ENCODE data around the gene PTPN22. TPM values are rescaled to one million over a fixed set of nuclear protein-coding genes. Genes with fewer than 3 reads are reported as not detected.

Gene PTPN22
- total RNA-seq, 1 donor from 2014 or later: 66.7 TPM

DNA sequence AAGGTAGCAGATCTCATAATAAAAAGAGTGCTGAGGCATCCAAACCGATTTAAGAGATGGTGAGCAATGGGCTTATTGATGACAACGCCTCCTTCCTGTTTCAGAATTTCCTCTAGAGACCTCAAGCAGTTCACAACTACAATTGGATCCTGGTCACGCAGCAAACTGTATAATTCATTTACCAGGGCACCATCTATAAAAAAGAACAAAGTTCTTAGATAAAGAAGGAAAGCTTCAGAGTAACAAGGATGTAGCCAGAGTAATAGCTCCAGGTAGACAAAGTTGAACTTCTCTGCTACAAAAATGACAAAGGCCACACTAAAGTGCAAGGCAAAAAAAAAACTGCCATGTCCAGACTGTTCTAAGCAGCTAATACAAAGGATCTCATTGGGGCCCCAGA is 29.7 kb upstream of the PTPN22 start:
- intact Hi-C loops (cut with micrococcal nuclease): loop anchor here (5.0 to 10.0 kb wide), 3 partner anchors 506 to 946 kb away; partner anchors contain the start of genes MAGI3, NRAS and SLC16A1
- Mint-ChIP-seq H3K4me1 (ENCODE audit: low read depth) (peaks cover 71% of the 10 kb centered on the region), H3K4me3 (peak overlapping the region; percentile 27)

DNA sequence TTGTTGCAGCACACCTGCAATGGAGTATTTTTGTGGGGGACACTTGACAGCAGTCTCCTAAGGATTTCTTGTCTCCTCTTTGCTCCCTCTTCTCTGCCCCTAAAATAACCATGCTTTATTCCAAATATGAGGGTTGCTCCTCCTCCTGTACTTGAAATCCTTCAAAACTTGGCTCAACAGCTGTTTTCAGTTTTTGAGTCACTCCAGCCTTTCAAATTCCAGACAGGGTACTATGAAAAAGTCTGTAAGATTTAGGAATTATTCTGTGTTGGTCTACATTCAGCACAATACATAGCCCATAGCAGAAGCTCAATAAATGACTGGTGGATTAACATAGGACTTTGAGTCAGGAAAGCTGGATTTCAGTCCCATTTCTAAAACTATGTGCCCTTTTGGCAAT is 27.6 kb upstream of the PTPN22 start:
- Mint-ChIP-seq H3K9me3 (no peaks in the 10 kb centered on the region), H3K4me3 (no peak overlapping the region), H3K4me1 (ENCODE audit: low read depth) (peaks cover 65% of the 10 kb centered on the region), H3K36me3 (ENCODE audit: low read depth) (peaks cover 73% of the 10 kb centered on the region), H3K27me3 (ENCODE audit: insufficient read depth) (no peaks in the 10 kb centered on the region), H3K27ac (no peak overlapping the region)
- DNase-seq (ENCODE audit: low spot score): no peak
- intact Hi-C loops (cut with micrococcal nuclease): no loop called here

More for the DNA sequence above, 29.7 kb upstream of the PTPN22 start:
- no peaks in the 10 kb centered on the region for H3K9me3 Mint-ChIP-seq
- no peak for DNase-seq (ENCODE audit: low spot score)
- no peak overlapping the region for H3K27ac Mint-ChIP-seq
- H3K36me3 Mint-ChIP-seq (ENCODE audit: low read depth): peaks cover 60% of the 10 kb centered on the region
- no peaks in the 10 kb centered on the region for H3K27me3 Mint-ChIP-seq (ENCODE audit: insufficient read depth)

DNA sequence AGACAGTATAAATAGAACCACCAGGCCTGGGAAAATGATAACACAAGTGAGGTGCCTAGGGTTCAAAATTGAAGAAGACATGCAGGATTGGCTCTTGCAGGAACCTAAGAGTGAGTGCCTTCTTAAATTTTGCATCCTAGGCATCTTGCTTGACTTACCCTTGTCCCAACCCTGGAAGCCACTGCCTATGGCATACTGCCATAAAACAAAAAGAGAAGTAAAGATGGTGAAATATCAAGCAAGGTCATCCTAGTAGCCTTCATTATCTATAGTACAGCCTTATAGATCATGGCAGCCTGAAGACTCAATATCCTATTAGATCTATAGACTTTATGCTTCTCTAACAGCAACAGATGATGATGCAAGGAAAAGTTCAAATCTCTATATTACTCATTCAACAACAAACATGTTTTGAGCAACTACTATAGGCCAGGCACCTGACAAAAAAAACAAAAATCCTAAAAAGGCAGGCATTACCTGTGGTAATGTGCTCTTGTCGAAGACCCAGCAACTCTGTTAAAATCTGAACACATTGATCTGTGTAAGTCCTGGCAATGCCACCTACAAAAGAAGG is 26.8 kb upstream of the PTPN22 start:
- H3K27me3 Mint-ChIP-seq (ENCODE audit: insufficient read depth): no peaks in the 10 kb centered on the region
- intact Hi-C loops (cut with micrococcal nuclease): no loop called here
- no peak overlapping the region for H3K4me3 Mint-ChIP-seq
- peaks cover 74% of the 10 kb centered on the region for H3K36me3 Mint-ChIP-seq (ENCODE audit: low read depth)
- peak overlapping the region; percentile 65 for H3K27ac Mint-ChIP-seq
- no peaks in the 10 kb centered on the region for H3K9me3 Mint-ChIP-seq
- peaks cover 57% of the 10 kb centered on the region for H3K4me1 Mint-ChIP-seq (ENCODE audit: low read depth)
- DNase-seq (ENCODE audit: low spot score): no peak

DNA sequence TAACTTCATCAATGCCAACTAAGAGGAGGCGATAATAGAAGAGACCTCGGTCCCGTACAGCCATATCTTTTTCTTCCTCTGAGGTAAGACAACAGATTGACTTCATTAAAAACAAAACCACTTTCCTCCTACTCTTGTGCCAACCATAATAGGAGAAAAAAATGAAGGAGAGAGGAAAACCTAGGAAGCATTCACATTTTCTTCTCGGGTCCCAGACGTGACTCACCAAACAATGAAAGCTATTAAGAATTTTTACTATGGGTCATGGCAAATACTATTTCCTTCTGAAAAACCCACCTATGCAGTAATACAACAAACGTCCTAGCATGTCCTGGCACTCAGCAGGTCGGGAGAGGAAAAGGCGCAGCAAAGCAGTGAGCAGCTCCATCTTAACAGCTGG is 24.4 kb upstream of the PTPN22 start:
- Mint-ChIP-seq H3K36me3 (ENCODE audit: low read depth) (peaks cover 56% of the 10 kb centered on the region), H3K27me3 (ENCODE audit: insufficient read depth) (no peaks in the 10 kb centered on the region), H3K27ac (no peak overlapping the region), H3K9me3 (no peaks in the 10 kb centered on the region), H3K4me1 (ENCODE audit: low read depth) (peaks cover 34% of the 10 kb centered on the region), H3K4me3 (no peak overlapping the region)
- no peak for DNase-seq (ENCODE audit: low spot score)
- intact Hi-C loops (cut with micrococcal nuclease): no loop called here

DNA sequence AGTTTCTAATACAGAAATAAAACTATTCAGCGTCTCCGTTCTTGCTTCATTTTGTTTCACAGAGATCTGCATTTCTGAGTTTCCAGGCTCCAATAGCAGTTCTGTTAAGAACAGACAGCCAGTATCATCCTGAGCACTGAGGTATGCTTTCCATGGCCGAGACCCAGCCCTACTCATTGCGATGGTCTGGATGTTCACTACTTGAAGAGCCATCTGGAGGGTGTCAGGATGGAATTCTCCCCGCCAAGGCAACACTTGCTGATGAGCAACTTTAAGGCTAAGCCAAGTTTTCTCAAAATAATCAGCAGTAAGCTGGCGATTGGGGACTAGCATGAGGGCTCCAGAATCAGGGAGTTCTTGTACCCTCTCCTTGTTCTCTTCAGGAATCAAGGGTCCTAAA is 23.6 kb upstream of the PTPN22 start:
- Mint-ChIP-seq H3K27me3 (ENCODE audit: insufficient read depth) (no peaks in the 10 kb centered on the region), H3K36me3 (ENCODE audit: low read depth) (peaks cover 53% of the 10 kb centered on the region), H3K4me3 (no peak overlapping the region), H3K9me3 (no peaks in the 10 kb centered on the region), H3K27ac (no peak overlapping the region), H3K4me1 (ENCODE audit: low read depth) (peaks cover 32% of the 10 kb centered on the region)
- intact Hi-C loops (cut with micrococcal nuclease): no loop called here
- no peak for DNase-seq (ENCODE audit: low spot score)

DNA sequence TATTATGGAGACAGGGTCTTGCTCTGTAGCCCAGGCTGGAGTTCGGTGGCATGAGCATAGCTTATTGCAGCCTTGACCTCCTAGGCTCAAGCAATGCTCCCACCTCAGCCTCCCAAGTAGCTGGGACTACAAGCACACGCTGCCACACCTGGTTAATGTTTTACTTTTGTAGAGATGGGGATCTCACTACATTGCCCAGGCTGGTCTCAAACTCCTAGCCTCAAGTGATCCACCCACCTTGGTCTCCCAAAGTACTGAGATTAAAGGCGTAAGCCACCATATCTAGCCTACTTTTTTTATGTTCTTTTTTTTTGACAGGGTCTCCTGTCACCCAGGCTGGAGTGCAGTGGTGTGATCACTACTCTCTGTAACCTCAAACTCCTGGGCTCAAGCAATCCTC is 21.8 kb upstream of the PTPN22 start:
- H3K36me3 Mint-ChIP-seq (ENCODE audit: low read depth): peaks cover 37% of the 10 kb centered on the region
- no peak overlapping the region for H3K4me3 Mint-ChIP-seq
- no peaks in the 10 kb centered on the region for H3K27me3 Mint-ChIP-seq (ENCODE audit: insufficient read depth)
- no peaks in the 10 kb centered on the region for H3K9me3 Mint-ChIP-seq
- no peak overlapping the region for H3K27ac Mint-ChIP-seq
- intact Hi-C loops (cut with micrococcal nuclease): no loop called here
- DNase-seq (ENCODE audit: low spot score): no peak
- peaks cover 14% of the 10 kb centered on the region for H3K4me1 Mint-ChIP-seq (ENCODE audit: low read depth)

DNA sequence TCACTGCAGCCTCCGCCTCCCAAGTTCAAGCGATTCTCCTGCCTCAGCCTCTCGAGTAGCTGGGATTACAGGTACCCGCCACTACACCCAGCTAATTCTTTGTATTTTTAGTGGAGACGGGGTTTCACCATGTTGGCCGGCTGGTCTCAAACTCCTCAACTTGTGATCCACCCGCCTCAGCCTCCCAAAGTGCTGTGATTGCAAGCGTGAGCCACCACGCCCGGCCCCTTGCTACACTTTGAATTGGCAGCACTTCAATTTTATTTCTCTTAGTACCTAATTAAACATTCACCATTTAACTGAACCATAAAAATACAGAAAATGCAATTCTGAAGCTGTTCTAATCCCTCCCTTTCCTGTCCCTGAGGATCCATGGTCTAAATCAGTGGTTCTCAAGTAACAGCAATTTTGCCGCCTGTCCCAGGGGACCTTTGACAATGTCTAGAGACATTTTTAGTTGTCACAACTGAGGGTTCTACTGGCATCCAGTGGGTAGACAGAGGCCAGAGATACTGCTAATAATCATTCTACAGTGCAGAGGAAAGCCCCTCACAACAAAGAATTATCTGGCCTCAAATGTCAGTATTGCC is 20.2 kb upstream of the PTPN22 start:
- intact Hi-C loops (cut with micrococcal nuclease): loop anchor here (1.0 kb wide), 1 partner anchor 17 kb away; no protein-coding TSS in a partner anchor
- no peak for DNase-seq (ENCODE audit: low spot score)
- Mint-ChIP-seq H3K36me3 (ENCODE audit: low read depth) (peaks cover 27% of the 10 kb centered on the region), H3K27me3 (ENCODE audit: insufficient read depth) (no peaks in the 10 kb centered on the region), H3K4me1 (ENCODE audit: low read depth) (peaks cover 17% of the 10 kb centered on the region), H3K9me3 (no peaks in the 10 kb centered on the region), H3K27ac (no peak overlapping the region), H3K4me3 (no peak overlapping the region)

DNA sequence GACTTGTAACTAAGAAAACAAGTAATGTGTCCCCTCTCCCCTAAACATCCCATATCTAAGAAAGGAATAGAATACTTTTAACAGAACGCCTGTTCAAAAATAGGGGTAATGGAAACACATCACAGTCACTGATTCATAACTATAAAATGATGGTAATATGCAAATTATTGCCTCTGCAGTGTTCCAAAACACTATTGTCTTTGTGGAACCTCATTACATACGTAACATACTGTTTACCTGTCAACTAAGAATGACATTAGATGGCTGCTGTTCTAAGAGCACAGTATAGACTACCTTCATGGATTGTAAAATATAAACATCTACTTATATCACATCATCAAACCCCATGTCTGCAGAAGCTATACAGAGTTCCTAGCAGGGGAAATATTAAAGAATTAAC is 19.3 kb upstream of the PTPN22 start:
- H3K4me3 Mint-ChIP-seq: no peak overlapping the region

DNA sequence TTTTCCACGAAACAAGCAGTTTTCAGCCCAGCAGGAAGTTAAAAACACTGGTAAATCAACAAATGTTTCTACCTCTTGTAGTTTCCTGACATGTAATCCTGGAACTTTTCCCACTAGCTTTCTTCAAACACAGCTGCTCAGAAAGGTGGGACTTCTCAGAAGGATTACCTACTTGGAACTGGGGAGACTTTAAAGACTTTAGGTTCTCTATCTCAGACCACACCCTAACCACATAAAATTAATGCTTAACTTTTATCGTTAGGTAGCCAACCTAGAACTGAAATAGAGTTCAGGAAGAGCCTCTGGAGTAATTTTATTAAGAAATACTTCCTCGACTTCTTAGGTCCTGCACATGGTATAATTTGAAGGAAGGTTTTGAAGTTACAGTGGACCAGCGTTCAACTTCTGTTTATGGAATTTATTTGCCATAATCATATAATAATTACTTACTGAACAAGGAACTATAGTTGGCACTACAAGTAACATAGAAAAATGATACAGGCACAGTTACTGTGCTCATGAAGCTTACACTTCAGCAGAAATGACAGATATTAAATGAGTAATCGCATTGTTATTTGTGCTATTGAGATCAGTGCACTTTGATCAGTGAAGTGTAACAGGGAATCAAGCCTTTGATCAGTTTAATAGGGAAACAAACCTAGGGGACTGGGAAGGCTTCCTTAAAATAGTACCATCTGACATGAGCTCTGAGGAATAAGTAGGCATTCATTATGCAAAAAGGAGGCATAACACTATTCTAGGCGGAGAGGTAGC is 16.1 kb upstream of the PTPN22 start, which contains the start of gene BCL2L15:
TSS of gene BCL2L15 (minus strand) at position 180 of the 774 bp plus-strand sequence. CDS start 206 bp downstream, outside the sequence.
- DNase-seq (ENCODE audit: low spot score): no peak
- H3K4me1 Mint-ChIP-seq (ENCODE audit: low read depth): peaks cover 23% of the 10 kb centered on the region
- peaks cover 11% of the 10 kb centered on the region for H3K36me3 Mint-ChIP-seq (ENCODE audit: low read depth)
- H3K27ac Mint-ChIP-seq: no peak within 1 kb of the TSS
- no peaks in the 10 kb centered on the region for H3K9me3 Mint-ChIP-seq
- peak within 1 kb of the TSS; percentile 1 for H3K4me3 Mint-ChIP-seq
- no peaks in the 10 kb centered on the region for H3K27me3 Mint-ChIP-seq (ENCODE audit: insufficient read depth)
- intact Hi-C loops (cut with micrococcal nuclease): no loop called here

More for the DNA sequence above, 19.3 kb upstream of the PTPN22 start:
- no peak for DNase-seq (ENCODE audit: low spot score)
- peak overlapping the region; percentile 49 for H3K27ac Mint-ChIP-seq
- no peaks in the 10 kb centered on the region for H3K9me3 Mint-ChIP-seq
- H3K27me3 Mint-ChIP-seq (ENCODE audit: insufficient read depth): no peaks in the 10 kb centered on the region
- intact Hi-C loops (cut with micrococcal nuclease): loop anchor here (1.0 kb wide), 1 partner anchor 17 kb away; no protein-coding TSS in a partner anchor
- H3K4me1 Mint-ChIP-seq (ENCODE audit: low read depth): peaks cover 23% of the 10 kb centered on the region
- H3K36me3 Mint-ChIP-seq (ENCODE audit: low read depth): peaks cover 22% of the 10 kb centered on the region

DNA sequence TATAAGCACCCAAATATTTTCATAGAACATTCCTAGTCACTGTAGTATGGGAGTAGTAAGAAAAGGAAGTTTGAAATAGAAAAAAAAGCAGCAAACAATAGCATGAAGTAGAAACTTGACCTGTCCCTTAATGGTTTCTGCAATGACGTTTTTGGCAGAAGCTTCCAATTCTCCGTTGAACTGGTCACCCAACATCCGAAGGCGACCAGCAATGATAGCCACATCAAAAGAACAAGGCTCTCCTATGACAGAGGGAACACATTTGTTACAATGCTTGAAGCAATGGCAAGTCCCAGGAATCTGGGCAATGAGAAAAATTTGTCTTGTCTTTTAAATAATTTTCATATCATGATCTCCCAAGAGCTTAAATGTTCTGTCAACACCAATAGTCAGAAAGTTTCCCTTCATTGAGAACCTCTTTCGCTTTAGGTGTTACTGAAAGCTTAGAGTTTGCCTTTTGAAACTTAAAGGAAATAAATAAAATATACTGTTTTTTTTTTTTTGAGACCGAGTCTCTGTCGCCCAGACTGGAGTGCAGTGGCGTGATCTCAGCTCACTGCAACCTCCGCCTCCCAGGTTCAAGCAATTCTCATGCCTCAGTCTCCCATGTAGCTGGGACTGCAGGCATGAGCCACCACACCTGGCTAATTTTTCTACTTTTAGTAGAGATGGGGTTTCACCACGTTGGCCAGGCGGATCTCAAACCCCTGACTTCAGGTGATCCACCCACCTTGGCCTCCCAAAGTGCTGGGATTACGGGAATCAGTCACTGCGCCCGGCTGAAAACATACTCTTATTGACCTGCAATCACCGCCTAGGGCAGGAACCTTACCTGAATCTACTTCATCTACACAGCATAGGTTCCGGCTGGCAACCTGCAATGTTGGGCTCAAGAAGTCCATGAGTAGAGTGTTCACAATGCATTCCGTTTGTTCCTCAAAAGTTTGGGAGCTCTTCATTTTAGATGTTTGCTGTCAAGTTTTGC is 15.2 kb upstream of the PTPN22 start:
- H3K27ac Mint-ChIP-seq: no peak overlapping the region
- H3K9me3 Mint-ChIP-seq: no peaks in the 10 kb centered on the region
- intact Hi-C loops (cut with micrococcal nuclease): no loop called here
- DNase-seq (ENCODE audit: low spot score): no peak
- no peaks in the 10 kb centered on the region for H3K27me3 Mint-ChIP-seq (ENCODE audit: insufficient read depth)
- peaks cover 11% of the 10 kb centered on the region for H3K36me3 Mint-ChIP-seq (ENCODE audit: low read depth)
- H3K4me1 Mint-ChIP-seq (ENCODE audit: low read depth): peaks cover 23% of the 10 kb centered on the region
- H3K4me3 Mint-ChIP-seq: peak overlapping the region; percentile 1

DNA sequence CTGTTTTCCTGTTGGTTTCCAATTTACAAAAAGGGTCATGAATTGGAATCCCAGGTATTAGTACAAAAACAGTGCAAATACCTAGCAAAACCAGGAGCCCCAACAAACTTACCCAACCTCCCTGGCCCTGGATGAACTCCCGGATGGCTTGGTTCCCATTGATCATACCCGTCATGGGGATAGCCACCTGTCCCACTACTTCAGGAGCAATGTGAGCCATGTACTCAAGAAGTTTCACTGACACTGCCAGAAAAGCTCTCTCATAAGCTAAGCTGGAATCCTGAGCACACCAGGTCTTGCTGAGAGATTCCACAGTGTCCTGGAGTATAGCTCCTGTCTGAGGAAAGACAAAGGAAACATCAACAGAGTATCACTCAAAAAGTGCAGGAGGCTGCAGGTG is 10.1 kb upstream of the PTPN22 start:
- H3K27me3 Mint-ChIP-seq (ENCODE audit: insufficient read depth): no peaks in the 10 kb centered on the region
- peaks cover 6% of the 10 kb centered on the region for H3K36me3 Mint-ChIP-seq (ENCODE audit: low read depth)
- H3K4me1 Mint-ChIP-seq (ENCODE audit: low read depth): peaks cover 44% of the 10 kb centered on the region
- no peak for DNase-seq (ENCODE audit: low spot score)
- no peak overlapping the region for H3K27ac Mint-ChIP-seq
- H3K4me3 Mint-ChIP-seq: no peak overlapping the region
- H3K9me3 Mint-ChIP-seq: no peaks in the 10 kb centered on the region
- intact Hi-C loops (cut with micrococcal nuclease): no loop called here

DNA sequence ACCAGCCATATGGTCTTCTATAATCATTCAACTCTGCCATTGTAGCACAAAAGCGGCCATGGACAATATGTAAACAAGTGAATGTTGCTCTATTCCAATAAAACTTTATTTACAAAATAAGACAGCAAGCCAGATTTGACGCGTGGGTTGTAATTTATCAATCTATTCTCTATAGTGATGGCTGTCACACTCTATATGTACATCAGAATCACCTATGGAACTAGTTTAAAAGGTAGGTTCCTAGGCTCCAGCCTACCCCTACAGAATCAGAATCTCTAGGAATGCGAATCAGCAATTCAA is 8.2 kb upstream of the PTPN22 start:
- peaks cover 2% of the 10 kb centered on the region for H3K36me3 Mint-ChIP-seq (ENCODE audit: low read depth)
- H3K4me3 Mint-ChIP-seq: no peak overlapping the region
- no peaks in the 10 kb centered on the region for H3K9me3 Mint-ChIP-seq
- H3K27ac Mint-ChIP-seq: no peak overlapping the region
- intact Hi-C loops (cut with micrococcal nuclease): no loop called here
- H3K4me1 Mint-ChIP-seq (ENCODE audit: low read depth): peaks cover 53% of the 10 kb centered on the region
- no peaks in the 10 kb centered on the region for H3K27me3 Mint-ChIP-seq (ENCODE audit: insufficient read depth)
- no peak for DNase-seq (ENCODE audit: low spot score)
